Thoracic aorta (tissue), 2 donors: Measurements from ENCODE around the gene GRID2IP. TPM values are rescaled to one million over a fixed set of nuclear protein-coding genes. Genes with fewer than 3 reads are reported as not detected.

Experiments
- ATAC-seq: fragments of 150-250 bp; one replicate; pipeline ENCODE4 v1.8.0; 2017; ENCODE audit warnings: low read depth; ENCODE audit not compliant: insufficient number of reproducible peaks, low FRiP score
- DNase-seq: peaks from one replicate; pipeline ENCODE4 v3.0.0-alpha.2; 2020; ENCODE audit warnings: low spot score
- H3K27ac ChIP-seq, 2 donors: fragments of 200-600 bp; sonication (generic); 1 replicate in 1 of 2; 2 replicates in 1 of 2; pipeline ENCODE4 v1.5.1; 2016; ENCODE audit warnings: mild to moderate bottlenecking in 2 of 2, moderate library complexity in 2 of 2
- H3K27me3 ChIP-seq: fragments of 200-600 bp; sonication (generic); replicated peaks from 2 replicates; pipeline ENCODE4 v1.6.0; 2016; ENCODE audit warnings: mild to moderate bottlenecking; ENCODE audit not compliant: insufficient read depth
- H3K36me3 ChIP-seq: fragments of 200-600 bp; sonication (generic); one replicate; pipeline ENCODE4 v1.5.1; 2016
- H3K4me1 ChIP-seq, 2 donors: fragments of 200-600 bp; sonication (generic); 1 replicate in 1 of 2; 2 replicates in 1 of 2; pipeline versions ENCODE4 v1.5.1 to v1.6.0; 2016; ENCODE audit warnings: low read depth in 2 of 2, mild to moderate bottlenecking in 1 of 2; ENCODE audit not compliant: control insufficient read depth in 1 of 2
- H3K4me3 ChIP-seq: fragments of 200-600 bp; sonication (generic); 2 replicates; pipeline ENCODE4 v1.5.1; 2016; ENCODE audit warnings: mild to moderate bottlenecking
- H3K9me3 ChIP-seq: fragments of 200-600 bp; sonication (generic); 2 replicates; pipeline ENCODE4 v1.5.1; 2016
- total RNA-seq, 2 donors: library from RNA; depleted of rRNA; stranded (reverse); fragments of >200 nt; gene quantifications; one replicate each; pipeline versions ENCODE4 v1.1.0 to v1.2.3, GENCODE V29; 2016
- TF ChIP-seq, protein P1 (sequence below): fragments of 200-600 bp; sonication (generic); IDR thresholded peaks from one replicate; pipeline ENCODE4 v1.5.1; 2019; ENCODE audit warnings: antibody characterized with exemption

The GRID2IP gene
- total RNA-seq, 2 donors from 2014 or later: 0.14 to 0.35 TPM

DNA sequence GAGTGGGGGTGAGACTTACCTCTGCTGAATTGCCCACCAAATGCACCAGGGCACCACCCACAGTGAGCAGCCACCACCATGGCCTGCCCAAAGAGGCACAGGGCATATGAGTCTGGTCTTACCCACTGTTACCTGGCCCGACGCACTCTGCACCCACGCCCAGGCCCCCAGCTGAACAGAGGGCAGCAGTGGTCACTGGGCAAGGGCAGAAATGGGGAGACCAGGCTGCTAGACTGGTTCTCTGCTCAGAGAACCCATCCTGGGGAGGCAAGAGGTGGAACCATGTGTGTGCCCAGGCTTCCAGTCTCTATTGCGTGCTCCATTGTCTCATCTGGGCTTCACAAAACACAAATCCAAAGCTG, 64.1 kb downstream of the GRID2IP start:
- Histone ChIP-seq H3K9me3 (no peaks in the 10 kb centered on the region), H3K4me3 (no peak overlapping the region), H3K4me1 (peaks cover 10 to 14% of the 10 kb centered on the region in 2 donors), H3K27me3 (no peaks in the 10 kb centered on the region), H3K27ac (no peak overlapping the region), H3K36me3 (no peaks in the 10 kb centered on the region)
- TF ChIP-seq, protein P1, sequence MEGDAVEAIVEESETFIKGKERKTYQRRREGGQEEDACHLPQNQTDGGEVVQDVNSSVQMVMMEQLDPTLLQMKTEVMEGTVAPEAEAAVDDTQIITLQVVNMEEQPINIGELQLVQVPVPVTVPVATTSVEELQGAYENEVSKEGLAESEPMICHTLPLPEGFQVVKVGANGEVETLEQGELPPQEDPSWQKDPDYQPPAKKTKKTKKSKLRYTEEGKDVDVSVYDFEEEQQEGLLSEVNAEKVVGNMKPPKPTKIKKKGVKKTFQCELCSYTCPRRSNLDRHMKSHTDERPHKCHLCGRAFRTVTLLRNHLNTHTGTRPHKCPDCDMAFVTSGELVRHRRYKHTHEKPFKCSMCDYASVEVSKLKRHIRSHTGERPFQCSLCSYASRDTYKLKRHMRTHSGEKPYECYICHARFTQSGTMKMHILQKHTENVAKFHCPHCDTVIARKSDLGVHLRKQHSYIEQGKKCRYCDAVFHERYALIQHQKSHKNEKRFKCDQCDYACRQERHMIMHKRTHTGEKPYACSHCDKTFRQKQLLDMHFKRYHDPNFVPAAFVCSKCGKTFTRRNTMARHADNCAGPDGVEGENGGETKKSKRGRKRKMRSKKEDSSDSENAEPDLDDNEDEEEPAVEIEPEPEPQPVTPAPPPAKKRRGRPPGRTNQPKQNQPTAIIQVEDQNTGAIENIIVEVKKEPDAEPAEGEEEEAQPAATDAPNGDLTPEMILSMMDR: no peak
- DNase-seq (no peak), ATAC-seq (no peak)

DNA sequence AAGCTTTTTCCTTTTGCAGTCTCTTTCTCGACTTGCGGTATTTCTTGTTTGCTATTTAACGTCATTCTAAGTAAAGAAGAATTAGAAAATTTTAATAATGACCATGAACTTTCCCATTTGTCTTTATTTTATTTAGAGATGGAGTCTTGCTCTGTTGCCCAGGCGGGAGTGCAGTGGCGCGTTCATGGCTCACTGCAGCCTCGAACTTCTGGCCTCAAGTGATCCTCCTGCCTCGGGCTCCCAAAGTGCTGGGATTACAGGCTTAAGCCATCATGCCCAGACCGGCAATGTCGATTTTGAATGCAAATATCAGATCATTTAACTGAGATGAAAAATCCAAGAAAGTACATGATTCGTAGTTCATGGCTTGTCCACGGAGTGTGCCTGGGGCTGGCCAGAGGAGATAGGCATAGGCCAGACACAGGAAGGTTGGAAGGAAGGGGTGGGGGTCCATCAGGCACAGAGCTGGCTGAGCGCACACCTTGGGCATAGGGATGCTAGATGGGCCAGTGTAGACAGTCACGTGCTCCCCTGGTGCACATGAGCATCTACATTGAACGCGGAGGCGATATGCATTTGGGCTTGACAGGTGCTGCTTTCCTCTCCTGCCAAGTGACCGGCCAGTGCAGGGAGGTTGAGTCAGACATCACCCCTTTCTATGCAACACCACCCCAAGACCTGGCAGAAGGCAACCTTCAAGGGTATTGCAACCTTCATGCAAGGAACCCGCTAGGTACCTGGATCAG, 64.7 kb downstream of the GRID2IP start:
- Histone ChIP-seq H3K9me3 (no peaks in the 10 kb centered on the region), H3K36me3 (no peaks in the 10 kb centered on the region), H3K27ac (no peak overlapping the region), H3K27me3 (no peaks in the 10 kb centered on the region), H3K4me1 (peaks cover 12 to 18% of the 10 kb centered on the region in 2 donors), H3K4me3 (no peak overlapping the region)
- ATAC-seq: no peak
- no peak for DNase-seq
- TF ChIP-seq, protein P1: no peak

DNA sequence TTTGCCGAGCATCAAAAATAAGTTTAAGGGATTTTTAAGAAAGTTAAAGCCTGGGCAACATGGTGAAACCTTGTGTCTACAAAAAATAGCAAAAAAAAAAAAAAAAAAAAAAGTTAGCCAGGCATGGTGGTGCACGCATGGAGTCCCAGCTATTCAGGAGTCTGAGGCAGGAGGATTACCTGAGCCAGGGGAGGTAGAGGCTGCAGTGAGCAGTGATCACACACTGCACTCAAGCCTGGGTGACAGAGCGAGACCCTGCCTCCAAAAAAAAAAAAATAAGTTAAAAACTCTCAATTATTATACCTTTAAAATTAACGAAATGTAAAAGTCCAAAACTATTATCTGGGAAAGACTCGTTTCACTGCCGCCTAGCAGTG, 68.5 kb downstream of the GRID2IP start:
- DNase-seq: no peak
- Histone ChIP-seq H3K36me3 (no peaks in the 10 kb centered on the region), H3K27me3 (no peaks in the 10 kb centered on the region), H3K4me3 (peak overlapping the region; percentile 77), H3K9me3 (no peaks in the 10 kb centered on the region), H3K4me1 (peaks cover 31 to 55% of the 10 kb centered on the region in 2 donors), H3K27ac (peak overlapping the region; percentile 85 to 88)
- TF ChIP-seq, protein P1: no peak
- no peak for ATAC-seq

DNA sequence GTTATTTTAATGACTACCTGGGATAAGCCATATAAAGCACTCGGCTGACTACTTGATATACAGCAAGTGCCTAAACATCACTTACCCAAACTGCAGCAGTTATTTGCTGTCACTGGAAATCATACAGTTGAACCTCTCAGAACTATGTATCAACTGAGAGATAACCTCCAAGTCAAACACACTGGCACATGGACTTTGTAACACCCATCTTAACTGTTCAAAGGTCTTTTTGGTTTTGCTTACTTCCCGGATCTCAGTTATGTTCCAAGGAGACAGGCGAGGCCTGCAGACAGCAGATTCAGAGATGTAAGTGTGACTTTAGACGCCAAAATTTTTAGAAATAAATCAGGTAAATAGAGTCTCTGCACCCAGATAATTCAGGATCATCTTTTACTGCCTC, 69.0 kb downstream of the GRID2IP start:
- H3K4me1 ChIP-seq: peaks cover 31 to 59% of the 10 kb centered on the region in 2 donors
- no peak overlapping the region for H3K27ac ChIP-seq
- H3K4me3 ChIP-seq: peak overlapping the region; percentile 77
- DNase-seq (no peak), ATAC-seq (no peak)
- H3K36me3 ChIP-seq: no peaks in the 10 kb centered on the region
- no peaks in the 10 kb centered on the region for H3K9me3 ChIP-seq
- TF ChIP-seq, protein P1: no peak
- H3K27me3 ChIP-seq: no peaks in the 10 kb centered on the region

DNA sequence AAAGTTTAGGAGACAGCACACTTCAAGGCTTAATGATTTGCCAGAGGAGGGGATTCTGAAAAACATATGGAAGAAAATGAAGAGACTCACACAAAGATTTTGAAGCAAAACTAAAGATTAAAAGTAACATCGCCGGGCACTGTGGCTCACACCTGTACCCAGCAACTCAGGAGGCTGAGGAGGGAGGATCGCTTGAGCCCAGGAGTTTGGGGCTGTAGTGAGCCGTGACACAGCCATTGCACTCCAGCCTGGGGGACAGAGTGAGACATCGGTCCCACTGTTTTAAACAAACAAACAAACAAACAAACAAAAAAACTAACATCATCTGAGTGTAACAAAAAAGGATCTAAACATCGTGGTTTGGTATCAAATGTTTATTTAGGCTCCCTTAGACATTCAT, 69.8 kb downstream of the GRID2IP start:
- DNase-seq (no peak), ATAC-seq (no peak)
- peaks cover 37 to 68% of the 10 kb centered on the region in 2 donors for H3K4me1 ChIP-seq
- peak overlapping the region in 1 of 2 donors; percentile 28 for H3K27ac ChIP-seq
- peak overlapping the region; percentile 77 for H3K4me3 ChIP-seq
- TF ChIP-seq, protein P1: no peak
- H3K27me3 ChIP-seq: no peaks in the 10 kb centered on the region
- H3K36me3 ChIP-seq: no peaks in the 10 kb centered on the region
- H3K9me3 ChIP-seq: no peaks in the 10 kb centered on the region
